ENCODE results near the gene SNRPF.
"Not testable (repeated sequence)": the region's sequence is repeated elsewhere in the genome, so short reads cannot be mapped to it uniquely, and the experiment has no call there.

SNRPF gene

DNA sequence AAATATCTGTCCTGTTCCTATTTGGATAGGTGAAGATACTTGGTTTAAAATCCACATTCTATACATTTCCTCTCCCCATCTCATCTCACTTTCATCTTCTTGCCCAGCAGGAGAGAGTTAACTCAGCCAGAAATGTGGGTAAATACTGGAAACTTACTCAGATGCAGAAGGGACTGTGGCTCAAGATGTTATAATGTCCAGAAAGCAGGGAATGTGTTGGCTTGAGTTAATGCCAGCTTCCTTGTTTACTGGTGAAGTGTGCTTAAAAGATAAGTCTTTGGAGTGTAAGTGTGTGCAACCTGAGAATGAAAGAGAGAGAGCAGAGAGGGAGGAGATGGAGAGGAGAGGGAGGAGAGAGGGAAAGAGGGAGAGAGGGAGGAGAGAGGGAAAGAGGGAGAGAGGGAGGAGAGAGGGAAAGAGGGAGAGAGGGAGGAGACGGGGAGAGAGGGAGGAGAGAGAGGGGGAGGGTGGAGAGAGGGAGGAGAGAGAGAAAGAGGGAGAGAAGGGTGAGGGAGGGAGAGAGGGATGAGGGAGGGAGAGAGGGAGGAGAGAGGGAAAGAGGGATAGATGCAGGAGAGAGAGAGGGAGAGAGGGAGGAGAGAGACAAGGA lies 22.0 kb upstream of the SNRPF start:
- peaks cover 15% of the 10 kb centered on the region for H3K27me3 ChIP-seq (ENCODE audit: insufficient read depth, poor library complexity, severe bottlenecking)
- DNase-seq (ENCODE audit: low read depth in 1 of 2, low spot score in 1 of 2) = no peak
- TF ChIP-seq GABPA (IDR thresholded peaks at IDR 0.05; ENCODE audit: low read depth) = no peak
- TF ChIP-seq SPI1 (IDR thresholded peaks at IDR 0.05; ENCODE audit: borderline replicate concordance, low read depth) = no peak
- TF ChIP-seq, protein P1, sequence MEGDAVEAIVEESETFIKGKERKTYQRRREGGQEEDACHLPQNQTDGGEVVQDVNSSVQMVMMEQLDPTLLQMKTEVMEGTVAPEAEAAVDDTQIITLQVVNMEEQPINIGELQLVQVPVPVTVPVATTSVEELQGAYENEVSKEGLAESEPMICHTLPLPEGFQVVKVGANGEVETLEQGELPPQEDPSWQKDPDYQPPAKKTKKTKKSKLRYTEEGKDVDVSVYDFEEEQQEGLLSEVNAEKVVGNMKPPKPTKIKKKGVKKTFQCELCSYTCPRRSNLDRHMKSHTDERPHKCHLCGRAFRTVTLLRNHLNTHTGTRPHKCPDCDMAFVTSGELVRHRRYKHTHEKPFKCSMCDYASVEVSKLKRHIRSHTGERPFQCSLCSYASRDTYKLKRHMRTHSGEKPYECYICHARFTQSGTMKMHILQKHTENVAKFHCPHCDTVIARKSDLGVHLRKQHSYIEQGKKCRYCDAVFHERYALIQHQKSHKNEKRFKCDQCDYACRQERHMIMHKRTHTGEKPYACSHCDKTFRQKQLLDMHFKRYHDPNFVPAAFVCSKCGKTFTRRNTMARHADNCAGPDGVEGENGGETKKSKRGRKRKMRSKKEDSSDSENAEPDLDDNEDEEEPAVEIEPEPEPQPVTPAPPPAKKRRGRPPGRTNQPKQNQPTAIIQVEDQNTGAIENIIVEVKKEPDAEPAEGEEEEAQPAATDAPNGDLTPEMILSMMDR (IDR thresholded peaks at IDR 0.05; ENCODE audit: insufficient read depth, low read length) = no peak
- TF ChIP-seq POLR2AphosphoS5 (IDR thresholded peaks at IDR 0.05; ENCODE audit: low read depth) = no peak
- TF ChIP-seq, protein P2, sequence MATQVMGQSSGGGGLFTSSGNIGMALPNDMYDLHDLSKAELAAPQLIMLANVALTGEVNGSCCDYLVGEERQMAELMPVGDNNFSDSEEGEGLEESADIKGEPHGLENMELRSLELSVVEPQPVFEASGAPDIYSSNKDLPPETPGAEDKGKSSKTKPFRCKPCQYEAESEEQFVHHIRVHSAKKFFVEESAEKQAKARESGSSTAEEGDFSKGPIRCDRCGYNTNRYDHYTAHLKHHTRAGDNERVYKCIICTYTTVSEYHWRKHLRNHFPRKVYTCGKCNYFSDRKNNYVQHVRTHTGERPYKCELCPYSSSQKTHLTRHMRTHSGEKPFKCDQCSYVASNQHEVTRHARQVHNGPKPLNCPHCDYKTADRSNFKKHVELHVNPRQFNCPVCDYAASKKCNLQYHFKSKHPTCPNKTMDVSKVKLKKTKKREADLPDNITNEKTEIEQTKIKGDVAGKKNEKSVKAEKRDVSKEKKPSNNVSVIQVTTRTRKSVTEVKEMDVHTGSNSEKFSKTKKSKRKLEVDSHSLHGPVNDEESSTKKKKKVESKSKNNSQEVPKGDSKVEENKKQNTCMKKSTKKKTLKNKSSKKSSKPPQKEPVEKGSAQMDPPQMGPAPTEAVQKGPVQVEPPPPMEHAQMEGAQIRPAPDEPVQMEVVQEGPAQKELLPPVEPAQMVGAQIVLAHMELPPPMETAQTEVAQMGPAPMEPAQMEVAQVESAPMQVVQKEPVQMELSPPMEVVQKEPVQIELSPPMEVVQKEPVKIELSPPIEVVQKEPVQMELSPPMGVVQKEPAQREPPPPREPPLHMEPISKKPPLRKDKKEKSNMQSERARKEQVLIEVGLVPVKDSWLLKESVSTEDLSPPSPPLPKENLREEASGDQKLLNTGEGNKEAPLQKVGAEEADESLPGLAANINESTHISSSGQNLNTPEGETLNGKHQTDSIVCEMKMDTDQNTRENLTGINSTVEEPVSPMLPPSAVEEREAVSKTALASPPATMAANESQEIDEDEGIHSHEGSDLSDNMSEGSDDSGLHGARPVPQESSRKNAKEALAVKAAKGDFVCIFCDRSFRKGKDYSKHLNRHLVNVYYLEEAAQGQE (IDR thresholded peaks at IDR 0.05; ENCODE audit: insufficient replicate concordance, low read depth) = no peak
- no peak overlapping the region for H3K4me3 ChIP-seq (replicated peaks; ENCODE audit: insufficient read depth, low read length)
- H3K27ac ChIP-seq (replicated peaks) = no peak overlapping the region

- no peak overlapping the region for H3K27ac ChIP-seq (replicated peaks)
- no peak for DNase-seq (ENCODE audit: low read depth in 1 of 2, low spot score in 1 of 2)
- TF ChIP-seq GABPA (IDR thresholded peaks at IDR 0.05; ENCODE audit: low read depth) (no peak), SPI1 (IDR thresholded peaks at IDR 0.05; ENCODE audit: borderline replicate concordance, low read depth) (no peak), POLR2AphosphoS5 (IDR thresholded peaks at IDR 0.05; ENCODE audit: low read depth) (no peak)
- TF ChIP-seq, protein P1 (IDR thresholded peaks at IDR 0.05; ENCODE audit: insufficient read depth, low read length) = no peak
- TF ChIP-seq, protein P2 (IDR thresholded peaks at IDR 0.05; ENCODE audit: insufficient replicate concordance, low read depth) = no peak
- no peak overlapping the region for H3K4me3 ChIP-seq (replicated peaks; ENCODE audit: insufficient read depth, low read length)
- H3K27me3 ChIP-seq (ENCODE audit: insufficient read depth, poor library complexity, severe bottlenecking) = peaks cover 15% of the 10 kb centered on the region
These were observed 21.3 kb upstream of the SNRPF start for GRCh38 chr12:95837240-95838038.

DNA sequence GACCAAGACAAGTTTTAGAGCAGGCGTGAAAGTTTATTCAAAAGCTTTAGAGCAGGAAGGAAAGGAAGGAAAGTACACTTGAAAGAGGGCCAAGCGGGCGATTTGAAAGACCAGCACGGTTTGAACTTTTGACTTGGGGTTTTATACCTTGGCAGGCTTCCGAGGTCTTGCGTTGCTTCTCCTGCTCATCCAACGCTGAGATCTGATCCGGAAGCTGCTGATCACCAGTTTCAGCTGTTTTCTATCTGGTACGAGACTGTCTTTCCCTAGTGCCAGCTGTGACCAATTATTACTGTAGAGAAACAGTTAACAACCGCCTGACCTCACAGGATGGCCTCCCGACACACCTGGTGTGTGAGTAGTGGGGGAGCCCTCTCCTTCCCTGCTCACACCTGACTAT lies 20.6 kb upstream of the SNRPF start:
- peak in 1 of 2 experiments; percentile 10 for DNase-seq (ENCODE audit: low read depth in 1 of 2, low spot score in 1 of 2)
- no peak for TF ChIP-seq GABPA (IDR thresholded peaks at IDR 0.05; ENCODE audit: low read depth)
- TF ChIP-seq, protein P2 (IDR thresholded peaks at IDR 0.05; ENCODE audit: insufficient replicate concordance, low read depth) = no peak
- no peak for TF ChIP-seq SPI1 (IDR thresholded peaks at IDR 0.05; ENCODE audit: borderline replicate concordance, low read depth)
- TF ChIP-seq, protein P1 (IDR thresholded peaks at IDR 0.05; ENCODE audit: insufficient read depth, low read length) = no peak
- no peak for TF ChIP-seq POLR2AphosphoS5 (IDR thresholded peaks at IDR 0.05; ENCODE audit: low read depth)

DNA sequence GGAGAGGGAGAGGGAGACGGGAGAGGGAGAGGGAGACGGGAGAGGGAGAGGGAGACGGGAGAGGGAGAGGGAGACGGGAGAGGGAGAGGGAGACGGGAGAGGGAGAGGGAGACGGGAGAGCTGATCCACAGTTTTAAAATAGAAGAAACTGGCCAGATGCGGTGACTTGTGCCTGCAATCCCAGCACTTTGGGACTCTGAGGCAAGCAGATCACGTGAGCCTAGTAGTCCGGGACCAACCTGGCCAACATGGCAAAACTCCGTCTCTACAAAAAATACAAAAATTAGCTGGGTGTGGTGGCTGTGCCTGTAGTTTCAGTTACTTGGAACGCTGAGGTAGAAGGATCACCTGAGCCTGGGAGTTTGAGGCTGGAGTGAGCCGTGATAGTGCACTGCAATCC lies 16.3 kb upstream of the SNRPF start:
- not testable (repeated sequence) for H3K27ac ChIP-seq (replicated peaks); DNase-seq (ENCODE audit: low read depth in 1 of 2, low spot score in 1 of 2); H3K4me3 ChIP-seq (replicated peaks; ENCODE audit: insufficient read depth, low read length)
- H3K27me3 ChIP-seq (ENCODE audit: insufficient read depth, poor library complexity, severe bottlenecking) = peaks cover 13% of the 10 kb centered on the region

More for the DNA sequence above, 20.6 kb upstream of the SNRPF start:
- Histone ChIP-seq H3K27ac (replicated peaks) (no peak overlapping the region), H3K27me3 (ENCODE audit: insufficient read depth, poor library complexity, severe bottlenecking) (peaks cover 13% of the 10 kb centered on the region), H3K4me3 (replicated peaks; ENCODE audit: insufficient read depth, low read length) (no peak overlapping the region)

Measured in HL-60 (cell line).